ENCODE measurements around the gene EXTL2.

DNA sequence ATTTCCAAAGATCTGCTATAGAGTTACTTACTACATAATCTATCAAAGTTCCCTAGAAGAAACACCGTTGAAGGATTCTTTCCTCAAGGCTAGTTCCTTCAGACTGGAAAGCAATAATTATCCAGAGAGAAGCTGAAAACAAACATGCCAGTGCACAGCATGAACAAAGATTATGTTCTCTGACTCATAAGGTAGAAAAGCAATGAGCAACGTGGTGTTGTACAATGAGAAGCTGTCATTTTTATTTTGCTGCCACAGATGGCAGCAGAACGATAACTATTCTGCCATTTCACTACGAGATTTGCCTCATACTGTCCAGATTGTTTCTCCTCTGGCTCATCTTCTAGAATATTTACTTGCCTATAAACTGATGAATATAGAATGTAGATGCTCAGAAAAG, 10.7 kb downstream of the EXTL2 start:
- TF ChIP-seq, protein P1, sequence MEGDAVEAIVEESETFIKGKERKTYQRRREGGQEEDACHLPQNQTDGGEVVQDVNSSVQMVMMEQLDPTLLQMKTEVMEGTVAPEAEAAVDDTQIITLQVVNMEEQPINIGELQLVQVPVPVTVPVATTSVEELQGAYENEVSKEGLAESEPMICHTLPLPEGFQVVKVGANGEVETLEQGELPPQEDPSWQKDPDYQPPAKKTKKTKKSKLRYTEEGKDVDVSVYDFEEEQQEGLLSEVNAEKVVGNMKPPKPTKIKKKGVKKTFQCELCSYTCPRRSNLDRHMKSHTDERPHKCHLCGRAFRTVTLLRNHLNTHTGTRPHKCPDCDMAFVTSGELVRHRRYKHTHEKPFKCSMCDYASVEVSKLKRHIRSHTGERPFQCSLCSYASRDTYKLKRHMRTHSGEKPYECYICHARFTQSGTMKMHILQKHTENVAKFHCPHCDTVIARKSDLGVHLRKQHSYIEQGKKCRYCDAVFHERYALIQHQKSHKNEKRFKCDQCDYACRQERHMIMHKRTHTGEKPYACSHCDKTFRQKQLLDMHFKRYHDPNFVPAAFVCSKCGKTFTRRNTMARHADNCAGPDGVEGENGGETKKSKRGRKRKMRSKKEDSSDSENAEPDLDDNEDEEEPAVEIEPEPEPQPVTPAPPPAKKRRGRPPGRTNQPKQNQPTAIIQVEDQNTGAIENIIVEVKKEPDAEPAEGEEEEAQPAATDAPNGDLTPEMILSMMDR (IDR thresholded peaks at IDR 0.05), result no peak
- TF ChIP-seq POLR2A (IDR thresholded peaks at IDR 0.05) (no peak), EP300 (IDR thresholded peaks at IDR 0.05) (no peak)
